ENCODE results near the gene KLRC3.
"Not testable (repeated sequence)": the region's sequence is repeated elsewhere in the genome, so short reads cannot be mapped to it uniquely, and the experiment has no call there.

KLRC3 gene

GRCh38 chr12:10400829-10401228 is 19.6 kb downstream of the KLRC3 start:
- no peak for DNase-seq (ENCODE audit: low spot score)

GRCh38 chr12:10398168-10398567 is 22.2 kb downstream of the KLRC3 start:
- DNase-seq (ENCODE audit: low spot score), result no peak

- DNase-seq (ENCODE audit: low spot score), result no peak
These were observed 23.1 kb downstream of the KLRC3 start for GRCh38 chr12:10397296-10397695.

GRCh38 chr12:10396176-10396575 is 24.2 kb downstream of the KLRC3 start:
- not testable (repeated sequence) for DNase-seq (ENCODE audit: low spot score)

GRCh38 chr12:10395390-10395998 is 24.9 kb downstream of the KLRC3 start:
- DNase-seq (ENCODE audit: low spot score), result peak; percentile 76

GRCh38 chr12:10394531-10395152 is 25.8 kb downstream of the KLRC3 start:
- not testable (repeated sequence) for DNase-seq (ENCODE audit: low spot score)

GRCh38 chr12:10393291-10393690 is 27.1 kb downstream of the KLRC3 start:
- DNase-seq (ENCODE audit: low spot score), result no peak

GRCh38 chr12:10392394-10392930 is 27.9 kb downstream of the KLRC3 start:
- peak; percentile 76 for DNase-seq (ENCODE audit: low spot score)

GRCh38 chr12:10390991-10391390 is 29.4 kb downstream of the KLRC3 start:
- DNase-seq (ENCODE audit: low spot score), result not testable (repeated sequence)

GRCh38 chr12:10389904-10390303 is 30.5 kb downstream of the KLRC3 start, which contains the start of gene KLRK1:
TSS of gene KLRK1 (minus strand) at chr12:10390041. CDS start at chr12:10388810, 1,231 bp downstream.
- DNase-seq (ENCODE audit: low spot score), result no peak

GRCh38 chr12:10388624-10389413 is 31.6 kb downstream of the KLRC3 start:
- no peak for DNase-seq (ENCODE audit: low spot score)

GRCh38 chr12:10387498-10387897 is 32.9 kb downstream of the KLRC3 start:
- not testable (repeated sequence) for DNase-seq (ENCODE audit: low spot score)

- DNase-seq (ENCODE audit: low spot score), result no peak
These were observed 33.5 kb downstream of the KLRC3 start for GRCh38 chr12:10386857-10387256.

GRCh38 chr12:10385166-10385613 is 35.2 kb downstream of the KLRC3 start:
- DNase-seq (ENCODE audit: low spot score), result peak; percentile 12

GRCh38 chr12:10384191-10384590 is 36.2 kb downstream of the KLRC3 start:
- DNase-seq (ENCODE audit: low spot score), result no peak

- DNase-seq (ENCODE audit: low spot score), result no peak
These were observed 38.3 kb downstream of the KLRC3 start for GRCh38 chr12:10381928-10382628.

- DNase-seq (ENCODE audit: low spot score), result not testable (repeated sequence)
These were observed 41.7 kb downstream of the KLRC3 start for GRCh38 chr12:10378737-10379136.

- DNase-seq (ENCODE audit: low spot score), result no peak
These were observed 45.8 kb downstream of the KLRC3 start for GRCh38 chr12:10374624-10375018.

- DNase-seq (ENCODE audit: low spot score), result no peak
These were observed 47.8 kb downstream of the KLRC3 start for GRCh38 chr12:10372559-10372958.

- DNase-seq (ENCODE audit: low spot score), result not testable (repeated sequence)
These were observed 48.4 kb downstream of the KLRC3 start for GRCh38 chr12:10371893-10372535.

All from AG08395 (cell line).